CMK (cell line): ENCODE measurements around the gene SEC14L3.

ENCODE experiments used
- DNase-seq: peaks from one replicate; pipeline ENCODE4 v3.0.0-alpha.2; 2010; ENCODE audit warnings: low read depth

Gene SEC14L3

GRCh38 chr22:30444632-30445437, 27.0 kb downstream of the SEC14L3 start:
- no peak for DNase-seq

- no peak for DNase-seq
These were observed 30.7 kb downstream of the SEC14L3 start for GRCh38 chr22:30441088-30441487.

- no peak for DNase-seq
These were observed 32.0 kb downstream of the SEC14L3 start for GRCh38 chr22:30439836-30440235.

DNA sequence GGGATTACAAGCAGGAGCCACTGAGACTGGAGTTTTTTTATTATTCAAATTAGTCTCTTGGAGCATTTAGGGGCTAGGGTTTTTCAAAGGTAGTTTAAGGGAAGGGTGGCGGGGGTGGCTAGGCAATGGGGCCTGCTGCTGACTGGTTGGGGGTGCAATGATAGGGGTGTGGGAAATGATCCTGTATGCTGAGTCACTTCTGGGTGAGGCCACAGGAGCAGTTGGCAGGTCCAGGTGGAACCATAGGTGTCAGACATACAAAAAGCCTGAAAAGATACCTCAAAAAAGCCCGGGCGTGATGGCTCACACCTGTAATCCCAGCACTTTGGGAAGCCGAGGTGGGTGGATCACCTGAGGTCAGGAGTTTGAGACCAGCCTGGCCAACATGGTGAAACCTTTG, 32.6 kb downstream of the SEC14L3 start:
- no peak for DNase-seq

- no peak for DNase-seq
These were observed 33.3 kb downstream of the SEC14L3 start for GRCh38 chr22:30438559-30438958.

DNA sequence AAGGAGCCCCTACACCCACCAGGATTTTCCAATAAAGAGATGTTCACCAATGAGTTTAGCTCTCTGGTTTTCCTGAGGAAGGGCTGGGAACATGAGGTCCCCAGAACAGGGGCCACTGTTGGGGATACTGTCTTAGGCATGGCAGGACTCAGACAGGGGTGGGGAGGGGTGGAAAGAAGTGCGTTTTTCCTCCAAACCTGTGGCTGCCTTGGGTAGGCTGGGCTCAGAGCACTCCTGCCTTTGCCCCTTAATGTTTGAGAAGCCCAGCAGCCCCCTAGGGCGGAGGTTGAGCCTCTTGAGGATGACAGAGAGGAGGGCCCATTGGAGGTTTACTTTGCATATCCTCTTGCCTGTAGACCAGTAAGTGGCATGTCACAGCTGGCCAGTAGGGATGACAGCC, 35.6 kb downstream of the SEC14L3 start:
- no peak for DNase-seq

DNA sequence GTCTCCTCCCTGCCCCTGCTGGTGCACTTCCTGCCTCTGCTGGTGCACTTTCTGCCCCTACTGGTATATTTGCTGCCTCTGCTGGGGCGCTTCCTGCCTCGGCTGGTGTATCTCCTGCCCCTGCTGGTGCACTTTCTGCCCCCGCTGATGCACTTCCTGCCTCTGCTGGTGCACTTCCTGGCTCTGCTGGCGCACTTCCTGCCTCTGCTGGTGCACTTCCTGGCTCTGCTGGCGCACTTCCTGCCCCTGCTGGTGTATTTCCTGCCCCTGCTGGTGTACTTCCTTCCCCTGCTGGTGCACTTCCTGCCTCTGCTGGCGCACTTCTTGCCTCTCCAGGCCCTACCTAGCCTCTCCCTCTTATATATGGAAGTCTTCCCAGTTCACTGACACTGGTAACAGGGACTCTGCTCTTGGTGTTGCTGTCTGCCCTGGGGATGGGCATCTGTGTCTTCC, 36.1 kb downstream of the SEC14L3 start:
- peak; percentile 85 for DNase-seq

- no peak for DNase-seq
These were observed 37.0 kb downstream of the SEC14L3 start for GRCh38 chr22:30434843-30435242.

DNA sequence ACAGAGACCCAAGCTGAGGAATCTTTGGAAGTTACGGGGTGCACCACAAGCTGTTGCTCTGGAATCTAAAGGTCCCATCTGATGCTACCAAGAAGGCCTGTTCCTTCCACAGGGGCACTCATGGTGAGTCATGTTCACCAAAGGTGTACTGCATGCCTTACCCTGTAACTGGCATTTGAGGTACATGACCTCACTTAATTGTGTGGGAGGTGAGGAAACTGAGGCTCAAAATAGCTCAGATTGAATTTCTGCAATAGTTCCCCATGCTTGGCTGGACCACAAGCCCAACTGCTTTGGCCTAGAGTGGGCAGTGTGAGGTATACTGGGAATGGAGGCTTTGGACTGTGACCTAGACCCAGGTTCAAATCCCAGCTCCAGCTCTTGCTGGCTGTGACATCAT, 38.0 kb downstream of the SEC14L3 start:
- DNase-seq = no peak

DNA sequence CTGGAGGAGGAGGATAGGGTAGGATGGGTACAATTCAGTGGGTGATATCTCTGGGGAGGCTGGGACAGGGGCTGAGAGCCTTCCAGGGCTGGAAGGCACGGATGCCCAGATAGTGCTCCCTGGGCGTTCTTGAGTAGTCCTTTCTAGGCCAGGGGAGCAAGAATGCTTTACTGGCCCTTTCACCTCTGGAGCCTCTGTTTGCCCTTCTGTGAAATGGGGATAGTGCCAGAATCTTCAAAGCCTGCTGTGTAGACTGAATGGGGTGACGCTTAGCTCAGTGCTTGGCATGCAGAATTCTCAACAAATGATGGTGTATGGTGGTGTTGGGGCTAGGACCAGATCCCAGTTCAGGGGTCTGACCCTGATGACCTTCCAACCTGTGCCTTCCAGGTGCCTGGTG, 38.6 kb downstream of the SEC14L3 start:
- DNase-seq = no peak

GRCh38 chr22:30432520-30432919, 39.3 kb downstream of the SEC14L3 start:
- DNase-seq = no peak

DNA sequence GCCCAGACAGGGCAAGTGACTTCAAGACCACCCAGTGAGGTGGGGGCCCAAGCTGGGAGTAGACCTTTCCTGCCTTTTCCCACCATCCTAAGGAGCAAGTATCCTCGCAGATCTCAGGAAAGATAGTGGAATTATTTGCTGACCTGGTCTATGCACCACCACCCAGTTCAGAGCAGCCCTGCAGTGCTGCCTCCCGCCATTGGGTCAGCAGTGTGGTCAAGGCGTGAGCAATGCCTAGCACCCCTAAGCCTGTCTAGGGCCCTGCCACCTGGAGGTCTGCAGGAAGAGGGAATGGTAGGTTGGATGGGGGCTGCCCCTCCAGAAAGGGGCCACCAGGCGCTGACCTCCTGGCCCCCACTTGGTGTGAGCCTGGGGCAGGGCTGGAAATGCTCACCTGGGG, 39.7 kb downstream of the SEC14L3 start:
- DNase-seq = no peak

GRCh38 chr22:30430933-30431332, 40.9 kb downstream of the SEC14L3 start:
- DNase-seq = no peak

GRCh38 chr22:30429887-30430286, 41.9 kb downstream of the SEC14L3 start:
- no peak for DNase-seq

- DNase-seq = no peak
These were observed 43.9 kb downstream of the SEC14L3 start for GRCh38 chr22:30427871-30428270.

GRCh38 chr22:30426388-30427353, 45.1 kb downstream of the SEC14L3 start:
- DNase-seq = no peak

DNA sequence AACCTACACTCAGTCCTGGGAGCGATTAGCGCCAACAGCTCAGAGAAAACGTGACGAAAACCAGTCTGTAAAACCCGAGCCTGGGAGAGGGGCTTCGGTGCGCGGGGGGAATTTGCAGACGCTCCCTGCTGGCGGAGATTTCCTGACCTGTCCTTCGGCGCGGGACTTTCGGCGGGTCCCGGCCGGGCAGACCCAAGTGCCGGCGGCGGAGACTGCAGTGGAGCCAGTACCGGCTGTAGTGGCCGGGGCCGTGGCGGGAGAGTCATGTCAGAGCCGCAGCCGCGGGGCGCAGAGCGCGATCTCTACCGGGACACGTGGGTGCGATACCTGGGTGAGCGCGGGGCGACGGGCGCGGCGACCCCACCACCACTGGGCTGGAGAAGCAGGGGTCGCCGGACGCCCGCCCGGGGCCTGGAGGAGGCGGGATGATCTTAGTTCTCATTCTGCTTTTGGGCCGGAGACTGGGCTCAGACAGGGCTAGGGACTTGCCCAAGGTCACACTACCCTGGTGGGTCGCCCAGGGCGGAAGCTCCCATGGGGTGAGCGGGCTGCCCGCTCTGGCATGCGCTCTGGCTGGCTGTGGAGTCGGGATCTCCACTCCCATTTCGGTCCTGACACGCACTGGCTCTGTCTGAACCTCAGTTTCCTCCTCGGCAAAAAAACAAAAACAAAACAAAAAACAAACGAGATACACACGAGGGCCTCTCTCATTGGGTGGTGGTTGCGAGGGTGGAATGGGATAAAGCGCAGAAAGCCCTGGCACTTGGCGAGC, 46.0 kb downstream of the SEC14L3 start, which contains the start of gene MTFP1:
MTFP1 (plus strand) TSS at position 153 of the 772 bp plus-strand sequence; CDS start at position 265, 112 bp downstream.
- no peak for DNase-seq

DNA sequence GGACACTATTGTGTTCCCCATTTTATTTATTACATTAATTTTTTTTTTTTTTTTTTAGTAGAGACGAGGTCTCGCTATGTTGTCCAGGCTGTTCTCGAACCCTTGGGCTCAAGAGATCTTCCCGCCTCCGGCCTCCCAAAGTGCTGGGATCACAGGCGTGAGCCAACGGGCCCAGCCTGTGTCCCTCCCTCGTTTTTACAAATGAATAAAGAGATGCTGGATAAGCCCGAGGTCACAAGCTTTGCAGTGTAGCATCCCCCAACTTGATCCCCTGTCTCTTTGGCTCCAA, 46.5 kb downstream of the SEC14L3 start:
- no peak for DNase-seq

DNA sequence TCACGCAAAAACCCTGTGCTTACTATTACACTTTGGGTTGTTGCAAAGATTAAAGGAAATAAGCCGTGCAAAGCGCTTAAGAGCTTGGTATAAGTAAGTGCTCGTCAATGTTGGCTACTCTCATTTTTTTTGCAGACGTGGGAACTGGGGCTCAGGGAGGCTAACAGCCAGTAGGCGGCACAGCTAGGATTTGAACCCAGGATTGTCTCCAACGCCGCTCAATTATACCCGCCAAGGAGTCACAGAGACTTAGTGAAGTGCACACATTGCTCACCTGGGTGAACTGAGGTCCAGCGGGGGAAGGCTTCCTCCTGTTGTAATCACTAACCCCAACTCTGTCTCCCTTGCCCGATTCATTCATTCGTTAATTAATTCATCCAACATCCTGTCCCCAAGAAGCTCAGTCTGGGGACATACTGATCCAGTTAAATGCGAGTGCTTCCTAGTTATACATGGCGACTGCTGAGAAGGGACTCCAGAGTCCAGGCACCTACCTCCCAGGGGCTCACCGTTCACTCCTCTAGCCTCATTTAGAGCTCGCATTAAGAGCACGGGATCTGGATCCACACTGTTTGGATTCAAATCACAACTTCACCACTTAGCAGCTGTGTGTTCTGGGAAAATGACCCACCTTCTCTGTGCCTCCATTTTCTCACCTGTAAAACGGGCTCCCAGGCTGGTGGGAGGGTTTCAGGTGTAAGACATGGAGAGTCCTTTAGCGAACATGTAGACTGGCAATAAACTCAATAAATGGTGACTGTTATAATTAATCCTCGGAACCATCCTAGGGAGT, 47.1 kb downstream of the SEC14L3 start:
- no peak for DNase-seq

DNA sequence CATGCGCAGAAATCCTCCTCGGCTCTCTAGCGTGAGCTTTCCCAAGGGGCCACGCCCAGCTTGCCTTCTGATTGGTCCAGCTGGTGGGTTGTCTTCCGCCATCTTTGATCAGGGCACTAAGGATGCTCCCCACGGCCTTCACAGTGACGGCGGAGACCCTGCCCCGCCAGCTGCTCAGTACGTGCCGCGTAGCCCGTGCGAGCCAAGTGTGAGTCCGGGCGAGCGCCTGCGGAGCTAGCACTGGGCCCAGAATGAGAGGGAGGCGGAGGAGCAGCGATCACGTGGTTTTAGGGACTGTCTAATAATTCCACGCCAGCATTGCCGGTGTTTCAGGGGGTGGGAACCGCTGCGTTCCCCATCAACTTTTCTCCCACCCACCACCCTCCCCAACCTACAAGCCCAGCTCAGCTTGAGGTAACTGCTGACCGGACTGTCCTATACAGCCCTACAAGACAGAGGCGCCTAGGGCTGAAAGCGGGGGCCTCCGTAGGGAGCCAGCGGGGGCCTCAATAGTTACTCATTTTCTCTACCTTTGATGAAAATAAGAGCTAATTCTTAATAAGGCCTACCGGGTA, 47.8 kb downstream of the SEC14L3 start:
- DNase-seq = peak; percentile 98
